Endothelial cell of umbilical vein (primary cell): ENCODE measurements around the gene MAPKAPK2.
"Not testable (repeated sequence)": the region's sequence is repeated elsewhere in the genome, so short reads cannot be mapped to it uniquely, and the experiment has no call there.

Experiments used
- EZH2 ChIP-seq: IDR thresholded peaks from 2 replicates; pipeline ENCODE4 v1.6.1; 2012; ENCODE audit warnings: borderline replicate concordance, low read depth, mild to moderate bottlenecking, moderate library complexity, low read length, inconsistent platforms; ENCODE audit not compliant: severe bottlenecking
- JUN ChIP-seq: IDR thresholded peaks from 2 replicates; pipeline ENCODE4 v1.6.1; 2011; ENCODE audit warnings: borderline replicate concordance, low read depth; ENCODE audit not compliant: insufficient read length, insufficient read depth
- POLR2A ChIP-seq: IDR thresholded peaks from 2 replicates; pipeline ENCODE4 v1.6.1; 2012; ENCODE audit warnings: low read depth, mild to moderate bottlenecking, control low read depth, low read length
- POLR2AphosphoS5 ChIP-seq: IDR thresholded peaks from 2 replicates; pipeline ENCODE4 v1.6.1; 2012; ENCODE audit warnings: low read depth, mild to moderate bottlenecking, control low read depth, low read length, moderate library complexity; ENCODE audit not compliant: insufficient read depth
- TF ChIP-seq, protein P1 (sequence below), 2 donors: IDR thresholded peaks; 1 replicate in 1 of 2; 2 replicates in 1 of 2; pipeline ENCODE4 v1.5.1; 2011; ENCODE audit warnings: low read length in 2 of 2, mild to moderate bottlenecking in 2 of 2, moderate library complexity in 2 of 2, control low read depth in 1 of 2, inconsistent platforms in 1 of 2, low read depth in 1 of 2; ENCODE audit not compliant: insufficient read depth in 1 of 2; ENCODE audit errors: extremely low read depth in 1 of 2
- TF ChIP-seq, protein P2 (sequence below): IDR thresholded peaks from 2 replicates; pipeline ENCODE4 v1.6.1; 2011; ENCODE audit not compliant: insufficient read depth, insufficient read length

- TF ChIP-seq, protein P1, sequence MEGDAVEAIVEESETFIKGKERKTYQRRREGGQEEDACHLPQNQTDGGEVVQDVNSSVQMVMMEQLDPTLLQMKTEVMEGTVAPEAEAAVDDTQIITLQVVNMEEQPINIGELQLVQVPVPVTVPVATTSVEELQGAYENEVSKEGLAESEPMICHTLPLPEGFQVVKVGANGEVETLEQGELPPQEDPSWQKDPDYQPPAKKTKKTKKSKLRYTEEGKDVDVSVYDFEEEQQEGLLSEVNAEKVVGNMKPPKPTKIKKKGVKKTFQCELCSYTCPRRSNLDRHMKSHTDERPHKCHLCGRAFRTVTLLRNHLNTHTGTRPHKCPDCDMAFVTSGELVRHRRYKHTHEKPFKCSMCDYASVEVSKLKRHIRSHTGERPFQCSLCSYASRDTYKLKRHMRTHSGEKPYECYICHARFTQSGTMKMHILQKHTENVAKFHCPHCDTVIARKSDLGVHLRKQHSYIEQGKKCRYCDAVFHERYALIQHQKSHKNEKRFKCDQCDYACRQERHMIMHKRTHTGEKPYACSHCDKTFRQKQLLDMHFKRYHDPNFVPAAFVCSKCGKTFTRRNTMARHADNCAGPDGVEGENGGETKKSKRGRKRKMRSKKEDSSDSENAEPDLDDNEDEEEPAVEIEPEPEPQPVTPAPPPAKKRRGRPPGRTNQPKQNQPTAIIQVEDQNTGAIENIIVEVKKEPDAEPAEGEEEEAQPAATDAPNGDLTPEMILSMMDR (IDR thresholded peaks at IDR 0.05; ENCODE audit: extremely low read depth in 1 of 2, insufficient read depth in 1 of 2, low read depth in 1 of 2, low read length in 2 of 2): not testable (repeated sequence)
- TF ChIP-seq, protein P2, sequence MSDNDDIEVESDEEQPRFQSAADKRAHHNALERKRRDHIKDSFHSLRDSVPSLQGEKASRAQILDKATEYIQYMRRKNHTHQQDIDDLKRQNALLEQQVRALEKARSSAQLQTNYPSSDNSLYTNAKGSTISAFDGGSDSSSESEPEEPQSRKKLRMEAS: not testable (repeated sequence)
- not testable (repeated sequence) for TF ChIP-seq EZH2, POLR2A, JUN, POLR2AphosphoS5
Observed at GRCh38 chr1:206762741-206763364, 78.1 kb downstream of the MAPKAPK2 start.
